GM12878 (cell line): ENCODE measurements around the gene SLC38A9. TPM values are rescaled to one million over a fixed set of nuclear protein-coding genes. Genes with fewer than 3 reads are reported as not detected.

Experiments
- ATAC-seq: fragments of 200-7000 bp; cut with Tn5 transposase; 3 replicates; pipeline ENCODE4 v1.9.1; 2020; ENCODE audit warnings: mild to moderate bottlenecking, moderate library complexity
- BruUV-seq: library from RNA; stranded (reverse); fragments of 400-500 nt; replicated peaks from 2 replicates; lab custom pipeline; 2021; lab: Mats Ljungman, UMichigan
- CTCF ChIA-PET: fragments of 300-600 bp; sonication (Branson Sonifier 250); formaldehyde crosslinking; extraction: SDS; loops from one replicate; lab custom pipeline; 2021; ENCODE audit warnings: inconsistent platforms; lab: Yijun Ruan, JAX
- POLR2A ChIA-PET: fragments of 350-600 bp; formaldehyde crosslinking; extraction: SDS; loops from one replicate; lab custom pipeline; 2021; ENCODE audit warnings: inconsistent platforms; lab: Charles Lee
- RAD21 ChIA-PET: fragments of 300-600 bp; sonication (Branson Sonifier 250); formaldehyde crosslinking; loops from one replicate; lab custom pipeline; 2023; ENCODE audit warnings: antibody characterized with exemption; ENCODE audit not compliant: unreplicated experiment; lab: Charles Lee
- SMC1A ChIA-PET: fragments of 300-600 bp; sonication (Branson Sonifier 250); formaldehyde crosslinking; loops from one replicate; lab custom pipeline; 2023; ENCODE audit not compliant: unreplicated experiment, uncharacterized antibody; lab: Charles Lee
- DNase-seq: peaks from one replicate; pipeline ENCODE4 v3.0.0-alpha.2; 2011; ENCODE audit warnings: low read depth, low spot score
- FAIRE-seq: peaks from 3 replicates; lab custom pipeline; 2011; peaks lifted over from hg19 to GRCh38; lab: Jason Lieb, UNC
- H2AFZ ChIP-seq: 2 replicates; pipeline ENCODE4 v1.6.0; 2011; ENCODE audit warnings: low read depth, low read length, control low read depth; ENCODE audit not compliant: control insufficient read depth
- H3K27ac ChIP-seq: 2 replicates; pipeline ENCODE4 v1.5.1; 2011; ENCODE audit warnings: control low read depth; ENCODE audit not compliant: control insufficient read depth, insufficient read depth
- H3K27me3 ChIP-seq, 2 experiments: replicated peaks in 1 of 2; 2 replicates each; pipeline versions ENCODE4 v1.6.0 to v1.6.1; 2011; ENCODE audit warnings: low read length in 1 of 2; ENCODE audit not compliant: control insufficient read depth in 2 of 2, insufficient read depth in 2 of 2
- H3K36me3 ChIP-seq, 2 experiments: 2 replicates each; pipeline ENCODE4 v1.5.1; 2011; ENCODE audit warnings: low read length in 1 of 2; ENCODE audit not compliant: control insufficient read depth in 2 of 2, insufficient read depth in 2 of 2
- H3K4me1 ChIP-seq: 2 replicates; pipeline ENCODE4 v1.6.1; 2011; ENCODE audit warnings: mild to moderate bottlenecking, low read length, moderate library complexity, mixed read lengths; ENCODE audit not compliant: control insufficient read depth, insufficient read depth
- H3K4me2 ChIP-seq: 2 replicates; pipeline ENCODE4 v1.6.0; 2011; ENCODE audit warnings: control low read depth; ENCODE audit not compliant: control insufficient read depth, insufficient read depth
- H3K4me3 ChIP-seq: fragments of 200-600 bp; sonication (generic); 2 replicates; pipeline ENCODE4 v1.5.1; 2016
- H3K79me2 ChIP-seq: 2 replicates; pipeline ENCODE4 v1.6.0; 2011; ENCODE audit warnings: low read length; ENCODE audit not compliant: control insufficient read depth, insufficient read depth
- H3K9ac ChIP-seq: 2 replicates; pipeline ENCODE4 v1.8.0; 2011; ENCODE audit warnings: low read length, control low read depth, mixed read lengths; ENCODE audit not compliant: control insufficient read depth, insufficient read depth
- H3K9me3 ChIP-seq: replicated peaks from 3 replicates; pipeline ENCODE4 v1.5.1; 2011; ENCODE audit warnings: mild to moderate bottlenecking, low read length; ENCODE audit not compliant: control insufficient read depth, insufficient read depth
- H4K20me1 ChIP-seq: 2 replicates; pipeline ENCODE4 v1.6.0; 2011; ENCODE audit not compliant: control insufficient read depth, insufficient read depth
- CHD4 ChIP-seq: fragments of 200-600 bp; sonication (generic); IDR thresholded peaks from 2 replicates; pipeline ENCODE4 v1.6.1; 2016; ENCODE audit warnings: mild to moderate bottlenecking
- CUX1 ChIP-seq: IDR thresholded peaks from 2 replicates; pipeline ENCODE4 v1.6.1; 2012; ENCODE audit warnings: improper control_type of control experiment, low read depth, low read length; ENCODE audit not compliant: insufficient replicate concordance
- ELK1 ChIP-seq: IDR thresholded peaks from 2 replicates; pipeline ENCODE4 v1.6.1; 2012; ENCODE audit warnings: low read depth, low read length, improper control_type of control experiment
- GATAD2B ChIP-seq: fragments of 450-650 bp; conservative IDR thresholded peaks from 2 replicates; pipeline ENCODE4 v1.6.1; 2017; ENCODE audit warnings: low read depth, mild to moderate bottlenecking, moderate library complexity
- KLF5 ChIP-seq: fragments of 450-650 bp; IDR thresholded peaks from 2 replicates; pipeline ENCODE4 v1.6.1; 2014; ENCODE audit warnings: mild to moderate bottlenecking; ENCODE audit not compliant: partially characterized antibody
- MTA2 ChIP-seq: fragments of 450-650 bp; IDR thresholded peaks from 2 replicates; pipeline ENCODE4 v1.6.1; 2016; ENCODE audit warnings: low read depth, mild to moderate bottlenecking, moderate library complexity
- POLR2A ChIP-seq: IDR thresholded peaks from 2 replicates; pipeline ENCODE4 v1.6.1; 2011; ENCODE audit warnings: low read depth, mild to moderate bottlenecking, low read length
- SMC3 ChIP-seq: IDR thresholded peaks from 2 replicates; pipeline ENCODE4 v1.6.1; 2011; ENCODE audit warnings: low read length, improper control_type of control experiment, borderline replicate concordance
- ZBTB4 ChIP-seq: fragments of 450-650 bp; formaldehyde crosslinking; IDR thresholded peaks from 2 replicates; pipeline ENCODE4 v1.4.0; 2022; ENCODE audit warnings: mild to moderate bottlenecking, moderate library complexity
- WGBS: methylation state at CpG from one replicate; pipeline ENCODE4 v1.1.6; 2016; ENCODE audit warnings: low lambda C conversion rate; ENCODE audit not compliant: insufficient replicate concordance, insufficient coverage; ENCODE audit errors: missing lambda C conversion rate; 5-methylcytosine and 5-hydroxymethylcytosine counted together
- in situ Hi-C: fragments of 300-500 bp; cut with MboI; formaldehyde crosslinking; loops from 9 replicates; pipeline ENCODE4 v1.14.3; 2018; ENCODE audit warnings: mixed read lengths
- intact Hi-C: fragments of 100-400 bp; cut with micrococcal nuclease; formaldehyde crosslinking; loops from one replicate; pipeline ENCODE4 v1.14.2; 2022; ENCODE audit not compliant: unreplicated experiment
- polyA plus RNA-seq, 11 experiments: library from polyadenylated mRNA; depleted of rRNA in 4 of 11; unstranded in 6 of 11; stranded (reverse) in 5 of 11; fragments of >200 nt; fragmentation: Nextera tagmentation in 4 of 11; fragmentation: Illumina TruSeq in 1 of 11; extraction: Ambion mirVana in 4 of 11; extraction: Trizol in 1 of 11; gene quantifications; 1 replicate in 1 of 11; 2 replicates in 10 of 11; pipeline versions ENCODE4 v1.2.1 to v1.2.3, GENCODE V29; 2011 to 2016; ENCODE audit warnings: inconsistent platforms in 2 of 11, missing spikeins in 2 of 11, low read depth in 1 of 11
- total RNA-seq, 4 experiments: library from RNA; depleted of rRNA in 3 of 4; stranded (reverse); fragments of >200 nt in 3 of 4; fragmentation: Illumina TruSeq in 1 of 4; extraction: Trizol in 1 of 4; gene quantifications; 2 replicates each; pipeline versions ENCODE4 v1.2.1 to v1.2.3, GENCODE V29; 2013 to 2021
- TF ChIP-seq, protein P1 (sequence below): fragments of 450-650 bp; IDR thresholded peaks from 2 replicates; pipeline ENCODE4 v1.6.1; 2018; ENCODE audit warnings: borderline replicate concordance, mild to moderate bottlenecking; ENCODE audit not compliant: partially characterized antibody

The SLC38A9 gene
- total and polyA plus RNA-seq, 10 of the 15 experiments (the other 5 are each of a cell fraction or from before 2014, with no cell fraction given), result 8.5 to 35.1 (median 23.0) TPM

- H3K79me2 ChIP-seq, result no peaks in the 10 kb centered on the region
- ChIA-PET RAD21 (interaction anchor here (0.7 to 1.3 kb wide), 2 partner anchors 10 to 199 kb away, joined by 4 read pairs; no protein-coding TSS in a partner anchor), CTCF (interaction anchor here (0.6 to 1.1 kb wide), 4 partner anchors 10 to 432 kb away, joined by 3 read pairs; no protein-coding TSS in a partner anchor), SMC1A (interaction anchor here (1.0 to 1.7 kb wide), 3 partner anchors 15 to 236 kb away, joined by 3 to 7 read pairs (median 3); no protein-coding TSS in a partner anchor), POLR2A (no interaction called here)
- H3K4me2 ChIP-seq, result peak overlapping the region; percentile 33; the same call in 1 of the 2 replicates
- intact Hi-C loops, result loop anchor here (10.0 kb wide), 1 partner anchor 164 kb away; the partner anchor contains the start of gene PLPP1
- peaks cover 2% of the 10 kb centered on the region; the same call in 2 of the 3 replicates for H3K9me3 ChIP-seq
- peak overlapping the region; percentile 39; the same call in 1 of the 2 replicates for H3K27ac ChIP-seq
- FAIRE-seq (peak; percentile 70), DNase-seq (no peak), ATAC-seq (peak; percentile 80)
- in situ Hi-C loops, result no loop called here
- no peak overlapping the region for H2AFZ ChIP-seq
- H4K20me1 ChIP-seq, result no peaks in the 10 kb centered on the region
- H3K9ac ChIP-seq, result no peak overlapping the region
- peaks cover 20% of the 10 kb centered on the region for H3K4me1 ChIP-seq
- H3K4me3 ChIP-seq, result no peak overlapping the region
- 29% methylated on average over 3 of the region's 3 CpGs for WGBS
- no TSS peak for BruUV-seq
- H3K27me3 ChIP-seq, result no peaks in the 10 kb centered on the region
- no peaks in the 10 kb centered on the region; a peak in 1 of 4 replicates for H3K36me3 ChIP-seq
- TF ChIP-seq SMC3, result no peak
- TF ChIP-seq MTA2, result 0 out of 2 replicates have a peak, but pooled peaks have one; percentile 28
- TF ChIP-seq POLR2A, result no peak
- TF ChIP-seq ELK1, result no peak
- no peak for TF ChIP-seq KLF5
- TF ChIP-seq, protein P1, sequence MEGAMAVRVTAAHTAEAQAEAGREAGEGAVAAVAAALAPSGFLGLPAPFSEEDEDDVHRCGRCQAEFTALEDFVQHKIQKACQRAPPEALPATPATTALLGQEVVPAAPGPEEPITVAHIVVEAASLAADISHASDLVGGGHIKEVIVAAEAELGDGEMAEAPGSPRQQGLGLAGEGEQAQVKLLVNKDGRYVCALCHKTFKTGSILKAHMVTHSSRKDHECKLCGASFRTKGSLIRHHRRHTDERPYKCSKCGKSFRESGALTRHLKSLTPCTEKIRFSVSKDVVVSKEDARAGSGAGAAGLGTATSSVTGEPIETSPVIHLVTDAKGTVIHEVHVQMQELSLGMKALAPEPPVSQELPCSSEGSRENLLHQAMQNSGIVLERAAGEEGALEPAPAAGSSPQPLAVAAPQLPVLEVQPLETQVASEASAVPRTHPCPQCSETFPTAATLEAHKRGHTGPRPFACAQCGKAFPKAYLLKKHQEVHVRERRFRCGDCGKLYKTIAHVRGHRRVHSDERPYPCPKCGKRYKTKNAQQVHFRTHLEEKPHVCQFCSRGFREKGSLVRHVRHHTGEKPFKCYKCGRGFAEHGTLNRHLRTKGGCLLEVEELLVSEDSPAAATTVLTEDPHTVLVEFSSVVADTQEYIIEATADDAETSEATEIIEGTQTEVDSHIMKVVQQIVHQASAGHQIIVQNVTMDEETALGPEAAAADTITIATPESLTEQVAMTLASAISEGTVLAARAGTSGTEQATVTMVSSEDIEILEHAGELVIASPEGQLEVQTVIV, result no peak
- no peak for TF ChIP-seq CUX1
- no peak for TF ChIP-seq GATAD2B
- no peak for TF ChIP-seq ZBTB4
- TF ChIP-seq CHD4, result no peak
These were observed 13.0 kb downstream of the SLC38A9 start for GRCh38 chr5:55699041-55699688.
